ENCODE results near the gene CATSPER1.

The CATSPER1 gene

DNA sequence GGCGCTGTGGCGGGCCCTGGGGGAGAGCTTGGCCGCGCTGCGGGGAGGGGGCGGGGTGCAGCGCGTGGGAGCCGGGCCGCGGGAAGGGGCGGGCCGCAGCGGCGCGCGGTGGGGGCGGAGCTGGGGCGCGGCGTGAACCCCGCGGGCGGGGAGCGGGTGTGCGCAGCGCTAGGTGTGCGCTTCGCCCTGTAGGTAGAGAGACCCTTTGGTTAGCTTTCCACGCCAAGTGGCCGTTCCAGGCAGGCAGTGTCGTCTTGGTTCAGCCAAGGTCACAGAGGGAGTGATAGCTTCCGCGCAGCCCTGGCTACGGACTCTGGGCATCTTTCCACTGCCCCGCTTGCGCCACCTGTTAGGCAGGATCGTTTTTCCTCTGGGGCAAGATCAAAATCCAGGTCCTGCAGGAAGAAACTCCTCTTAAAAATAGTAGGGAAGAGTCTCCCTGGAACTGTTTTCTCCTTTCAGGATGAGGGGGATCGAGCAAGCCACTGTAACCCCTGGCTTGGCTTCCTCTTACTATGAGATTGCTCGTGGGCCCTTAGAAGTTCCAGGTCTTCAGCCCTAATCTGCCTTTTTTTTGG lies 23.5 kb downstream of the CATSPER1 start:
- no peak for DNase-seq (ENCODE audit: low read depth, low spot score)

DNA sequence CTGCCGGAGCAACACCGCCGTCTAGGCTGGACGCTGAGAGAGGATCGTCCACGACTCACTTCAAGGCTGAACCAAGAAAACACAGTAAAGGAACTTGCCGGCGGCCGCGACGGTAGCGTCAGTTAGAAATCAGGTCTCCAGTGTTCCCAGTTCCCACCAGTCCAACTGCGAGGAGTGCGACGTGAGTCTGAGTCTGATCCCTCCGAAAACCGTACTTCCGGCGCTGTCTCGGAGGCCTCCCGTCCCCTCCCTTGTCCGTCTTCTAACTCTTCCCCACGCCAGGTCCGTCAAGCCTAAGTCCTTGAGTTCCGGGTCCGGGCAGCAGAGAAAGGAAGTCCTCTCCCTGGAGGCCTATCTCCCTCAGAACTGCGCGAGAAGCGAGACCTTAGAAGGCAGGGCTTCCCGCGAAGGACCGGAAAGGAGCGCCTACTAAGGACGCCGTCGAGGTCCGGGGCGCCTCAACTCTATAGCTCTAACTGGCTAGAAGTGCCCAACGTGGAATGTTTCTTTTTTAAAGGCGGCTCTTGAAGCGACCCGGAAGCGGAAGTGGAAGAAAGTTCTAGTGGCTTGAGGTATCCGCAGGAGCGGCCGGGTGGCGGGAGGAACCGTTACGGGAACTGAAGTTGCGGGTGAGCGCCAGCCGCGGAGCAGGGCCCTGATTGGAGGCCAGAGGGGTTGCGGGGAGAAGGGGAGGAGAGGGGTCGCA lies 24.2 kb downstream of the CATSPER1 start, which contains the start of the genes BANF1 and EIF1AD:
TSS of gene BANF1 (plus strand) at position 562 of the 706 bp plus-strand sequence. CDS start 748 bp downstream, outside the sequence.
TSS of gene EIF1AD (minus strand) at position 216 of the 706 bp plus-strand sequence. CDS start 1,768 bp downstream, outside the sequence.
- peak; percentile 92 for DNase-seq (ENCODE audit: low read depth, low spot score)

DNA sequence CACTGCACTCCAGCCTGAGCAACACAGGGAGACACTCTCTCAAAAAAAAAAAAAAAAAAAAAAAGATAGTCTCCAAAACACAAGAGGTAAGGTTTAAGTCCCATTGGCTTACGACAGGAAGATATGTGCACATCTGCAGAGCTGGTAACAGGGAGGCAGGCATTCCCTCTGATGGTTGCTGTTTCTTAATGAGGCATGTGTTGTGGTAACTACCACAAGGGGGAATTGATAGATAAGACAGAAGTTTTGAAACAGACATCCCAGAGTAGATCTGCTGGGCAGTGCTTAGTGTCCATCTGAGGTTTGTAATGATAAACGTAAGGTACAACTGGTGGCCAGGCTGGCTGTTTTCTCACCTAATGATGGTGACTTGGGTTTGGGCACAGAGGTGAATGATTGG lies 29.0 kb downstream of the CATSPER1 start:
- no peak for DNase-seq (ENCODE audit: low read depth, low spot score)

DNA sequence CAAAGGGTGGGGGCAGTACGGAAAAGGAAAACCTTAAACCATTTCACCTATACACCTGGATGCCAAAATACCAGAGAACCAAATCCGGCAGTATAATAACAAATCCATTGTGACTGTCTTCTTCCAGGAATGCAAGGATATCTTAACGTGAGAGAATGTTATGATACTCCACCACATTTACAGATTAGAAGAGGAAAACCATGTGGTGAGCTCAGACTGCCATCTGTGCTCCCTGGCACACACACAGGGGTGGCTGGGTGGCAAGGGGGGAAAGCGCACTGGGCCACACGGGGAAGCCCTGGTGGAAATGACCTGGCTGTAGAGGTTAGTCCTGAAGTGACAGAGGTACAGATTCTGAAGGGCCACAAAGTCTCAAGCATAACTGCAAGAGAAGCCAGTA lies 34.2 kb downstream of the CATSPER1 start:
- DNase-seq (ENCODE audit: low read depth, low spot score), result no peak

DNA sequence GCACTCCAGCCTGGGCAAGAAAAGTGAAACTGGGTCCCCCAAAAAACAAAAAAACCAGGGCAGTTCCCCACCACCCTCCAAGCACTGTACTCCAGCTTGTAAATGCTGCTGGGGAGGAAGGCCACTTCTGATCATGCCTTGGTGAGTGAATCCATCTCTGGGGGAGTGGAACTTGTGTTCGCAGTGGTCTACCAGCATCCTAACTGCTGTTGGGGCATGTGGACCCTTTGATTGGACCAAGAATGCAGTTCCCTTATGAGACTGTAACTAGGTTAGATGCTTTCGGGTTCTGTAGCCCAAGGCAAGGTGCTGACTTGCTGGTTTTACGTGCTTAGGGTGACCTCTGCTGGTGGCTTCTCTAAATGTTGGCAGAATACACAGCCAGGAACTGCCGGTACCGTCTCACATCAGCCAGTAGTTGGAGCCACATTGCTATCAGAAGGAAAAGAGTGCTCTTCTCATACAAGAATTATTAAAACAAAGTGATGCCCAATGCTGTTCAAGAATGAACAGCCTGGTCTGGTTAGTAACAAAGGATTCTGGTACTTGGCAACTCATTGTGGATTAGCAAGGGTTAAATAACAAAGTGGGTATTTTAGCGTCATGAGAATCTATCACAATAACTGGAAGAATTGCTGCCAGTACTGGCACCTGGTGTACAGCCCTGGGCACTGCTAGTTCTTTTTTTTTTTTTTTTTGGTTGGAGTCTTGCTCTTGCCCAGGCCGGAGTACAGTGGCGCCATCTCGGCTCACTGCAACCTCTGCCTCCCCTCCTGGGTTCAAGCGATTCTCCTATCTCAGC lies 37.3 kb downstream of the CATSPER1 start:
- peak; percentile 78 for DNase-seq (ENCODE audit: low read depth, low spot score)

DNA sequence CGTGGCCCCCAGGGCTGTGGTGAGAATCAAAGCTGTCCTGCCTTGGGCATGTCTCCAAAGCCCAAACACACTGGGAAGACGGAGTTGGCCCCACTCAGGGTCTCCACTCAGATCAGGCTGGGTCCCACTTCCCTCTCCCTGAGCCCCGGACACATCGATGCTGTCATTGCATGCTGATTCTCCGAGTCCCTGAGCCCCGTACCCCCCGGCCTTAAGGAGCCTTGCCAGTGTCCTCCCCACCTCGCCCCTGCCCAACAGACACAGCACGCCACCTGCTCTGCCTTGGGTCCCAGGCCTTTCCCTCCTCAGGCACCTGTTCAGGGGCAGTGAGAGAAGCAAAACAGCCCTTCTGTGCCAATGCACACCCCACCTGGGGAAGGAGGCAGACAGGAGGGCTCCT lies 38.9 kb downstream of the CATSPER1 start:
- DNase-seq (ENCODE audit: low read depth, low spot score), result no peak

DNA sequence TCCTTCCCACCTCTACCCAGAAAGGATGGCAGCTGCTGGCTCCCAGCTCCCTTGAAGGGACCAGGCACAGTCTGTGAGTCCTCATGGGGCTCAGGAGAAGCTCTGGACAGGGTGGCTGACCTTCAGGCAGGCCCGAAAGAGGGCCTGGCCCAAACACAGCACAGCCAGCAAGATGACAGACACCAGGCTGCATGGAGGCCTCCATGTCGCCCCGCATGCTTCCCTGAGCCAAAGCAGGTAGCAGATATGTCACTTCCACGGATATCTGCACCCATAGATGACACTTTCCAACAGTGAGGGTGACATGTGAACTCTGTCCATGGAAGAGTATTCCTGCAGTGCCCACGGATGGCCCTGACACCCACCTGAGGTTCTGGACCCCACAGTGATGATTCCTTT lies 42.7 kb downstream of the CATSPER1 start:
- DNase-seq (ENCODE audit: low read depth, low spot score), result no peak

DNA sequence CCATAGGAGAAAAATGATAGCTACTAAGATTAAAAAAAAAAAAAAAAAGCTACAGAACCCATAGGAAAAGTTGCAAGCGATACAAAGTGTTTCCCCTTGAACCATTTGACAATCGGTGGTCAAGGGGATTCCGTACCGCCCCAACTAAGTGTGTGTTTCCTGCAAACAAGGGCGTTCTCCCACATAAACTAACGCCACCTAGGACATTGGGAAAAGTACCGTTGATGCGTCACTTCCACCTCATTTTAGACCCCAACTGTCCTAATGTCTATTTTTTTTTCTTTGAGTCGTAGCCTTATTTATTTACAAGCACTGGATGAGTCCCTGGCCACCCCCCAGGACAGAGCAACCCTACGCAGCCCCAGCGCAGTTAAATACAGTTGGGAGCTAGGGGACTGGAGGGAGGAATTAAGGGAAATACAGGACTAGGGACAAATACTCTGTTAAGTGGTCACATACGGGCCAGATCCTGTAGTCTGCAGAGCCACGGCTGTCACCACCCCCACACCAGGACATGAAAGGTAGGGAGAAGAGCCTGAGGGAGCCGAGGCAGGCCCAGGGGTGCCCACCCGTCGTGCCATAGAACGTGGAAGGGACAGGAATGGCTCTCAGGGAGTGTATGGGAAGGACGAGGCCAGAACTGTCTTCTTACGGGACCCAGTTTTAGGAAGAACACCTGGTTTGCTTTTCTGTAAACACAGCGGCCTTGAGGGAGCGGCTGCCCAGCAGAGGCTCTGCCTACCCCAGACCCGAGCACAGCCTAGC lies 43.3 kb downstream of the CATSPER1 start:
- no peak for DNase-seq (ENCODE audit: low read depth, low spot score)

DNA sequence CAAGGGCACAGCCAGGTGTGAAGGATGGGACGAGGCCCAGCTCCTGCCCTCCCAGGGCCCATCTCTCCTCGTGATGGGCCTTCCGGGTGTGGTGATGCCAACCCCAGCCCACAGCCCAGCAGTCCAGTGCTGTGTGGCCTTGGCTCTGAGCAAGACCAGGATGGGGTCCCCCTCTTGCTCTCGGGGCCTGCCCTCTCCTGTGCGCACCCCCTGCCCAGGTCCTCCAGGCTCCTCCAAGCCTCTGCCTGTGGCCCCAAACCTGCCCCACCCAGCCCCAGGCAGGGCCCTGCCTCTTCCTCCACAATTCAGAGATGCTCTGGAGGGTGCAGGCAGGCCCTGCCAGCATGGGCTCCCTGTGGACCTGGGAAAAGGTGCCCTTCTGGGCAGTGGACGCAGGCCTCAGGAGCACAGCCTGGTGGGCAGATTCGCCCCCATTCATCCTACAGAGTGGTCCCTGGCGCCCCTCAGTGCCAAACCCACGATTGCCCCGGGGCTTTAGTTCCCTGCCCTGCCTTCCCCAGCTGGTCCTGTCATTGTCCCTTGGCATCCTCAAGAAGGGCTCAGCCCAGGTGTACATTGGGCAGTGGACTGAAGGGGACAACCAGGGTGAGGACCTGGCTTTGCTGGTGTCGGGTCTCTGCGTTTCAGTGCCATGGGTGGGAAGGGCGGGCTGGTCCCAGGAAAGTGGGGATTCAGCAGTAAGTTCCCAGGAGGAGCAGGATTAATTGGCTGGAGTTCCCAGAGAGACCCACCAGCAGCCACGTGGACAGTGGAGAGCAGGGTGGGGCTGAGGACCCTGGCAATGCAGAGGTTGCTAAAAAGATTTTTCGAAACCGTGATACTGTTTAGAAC lies 44.1 kb downstream of the CATSPER1 start:
- no peak for DNase-seq (ENCODE audit: low read depth, low spot score)

DNA sequence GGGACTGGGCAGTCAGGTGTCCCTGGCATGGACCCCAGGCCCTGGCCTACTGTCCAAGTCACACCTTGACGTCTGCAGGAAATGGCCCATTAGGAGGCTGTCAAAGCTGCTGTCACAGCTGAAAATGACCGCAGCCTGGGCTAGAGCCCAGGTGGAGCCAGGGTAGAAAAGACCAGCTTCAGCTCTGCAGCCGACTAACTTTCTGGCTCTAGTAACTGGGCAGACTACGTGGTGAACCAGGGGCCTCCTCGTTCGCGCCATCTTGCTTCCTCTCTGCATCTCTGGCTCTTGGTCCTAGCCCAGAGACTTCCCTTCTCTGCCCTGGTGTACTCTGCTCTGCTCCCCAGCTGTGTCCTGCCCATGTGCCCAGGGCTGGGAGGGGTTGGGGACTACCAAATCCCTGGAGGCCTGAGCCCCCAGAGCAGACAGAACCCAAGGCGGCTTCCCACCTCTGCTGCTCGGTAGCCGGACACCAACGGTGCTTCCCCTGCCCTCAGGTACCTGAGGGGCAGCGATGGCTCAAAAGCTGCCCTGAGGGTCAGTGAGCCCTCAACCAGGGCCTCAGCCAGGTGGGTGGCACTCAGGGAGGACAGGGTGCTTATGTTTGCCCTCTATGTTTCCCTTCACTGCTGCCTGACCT lies 45.1 kb downstream of the CATSPER1 start:
- DNase-seq (ENCODE audit: low read depth, low spot score), result no peak

DNA sequence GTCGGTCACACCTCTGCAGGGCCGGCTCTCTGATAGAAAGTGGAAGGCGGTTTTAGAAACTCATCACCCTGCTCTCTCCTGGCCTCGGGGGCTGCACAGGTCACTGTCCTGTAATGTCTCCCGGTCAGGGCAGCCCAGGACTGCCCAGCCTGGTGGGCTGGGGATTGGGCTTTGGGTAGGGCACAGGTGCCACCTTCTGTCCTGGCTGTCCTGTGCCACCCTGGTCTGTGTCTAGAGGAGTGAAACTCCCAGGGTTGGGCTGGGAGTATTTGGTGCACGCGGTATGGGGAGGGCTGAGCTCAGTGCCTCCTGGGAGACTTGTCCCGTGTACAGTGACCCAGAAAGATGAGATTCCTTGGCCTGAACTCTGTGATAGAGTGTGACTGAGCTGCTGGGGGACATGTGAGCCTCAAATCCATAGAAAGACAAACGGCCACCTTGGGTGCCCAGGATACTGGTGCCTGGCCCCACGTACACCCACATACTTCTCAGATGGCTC lies 47.0 kb downstream of the CATSPER1 start:
- DNase-seq (ENCODE audit: low read depth, low spot score), result no peak

DNA sequence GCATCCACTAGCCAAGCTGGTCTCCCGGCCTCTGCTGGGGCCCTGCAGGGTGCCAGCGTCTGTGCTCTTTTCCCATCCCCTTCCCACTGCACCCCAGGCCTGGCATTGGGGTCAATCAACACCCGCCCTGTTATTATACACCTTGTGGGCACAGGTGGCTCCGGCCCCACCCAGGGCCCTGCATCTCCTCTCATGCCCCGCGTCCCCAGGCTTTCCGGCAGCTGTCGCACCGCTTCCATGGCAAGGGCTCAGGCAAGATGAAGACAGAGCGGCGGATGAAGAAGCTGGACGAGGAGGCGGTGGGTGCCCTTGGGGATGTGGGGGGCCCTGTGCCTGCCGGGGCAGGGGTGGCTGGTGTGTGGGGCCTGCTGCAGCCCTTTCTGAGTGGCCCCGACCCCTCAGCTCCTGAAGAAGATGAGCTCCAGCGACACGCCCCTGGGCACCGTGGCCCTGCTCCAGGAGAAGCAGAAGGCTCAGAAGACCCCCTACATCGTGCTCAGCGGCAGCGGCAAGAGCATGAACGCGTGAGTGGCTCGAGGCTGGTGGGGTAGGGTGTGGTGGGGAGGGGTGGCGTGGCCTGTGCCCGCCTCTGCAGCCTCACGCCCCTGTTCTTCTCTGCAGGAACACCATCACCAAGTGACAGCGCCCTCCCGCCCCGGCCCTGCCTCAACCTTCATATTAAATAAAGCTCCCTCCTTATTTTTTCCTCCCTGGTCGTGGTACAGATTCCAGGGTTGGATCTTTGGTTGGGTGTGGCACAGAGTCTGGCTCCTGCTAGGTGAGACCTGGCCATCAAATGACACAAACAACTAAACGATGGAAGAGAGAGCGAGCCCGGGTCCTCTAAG lies 47.7 kb downstream of the CATSPER1 start:
- no peak for DNase-seq (ENCODE audit: low read depth, low spot score)

DNA sequence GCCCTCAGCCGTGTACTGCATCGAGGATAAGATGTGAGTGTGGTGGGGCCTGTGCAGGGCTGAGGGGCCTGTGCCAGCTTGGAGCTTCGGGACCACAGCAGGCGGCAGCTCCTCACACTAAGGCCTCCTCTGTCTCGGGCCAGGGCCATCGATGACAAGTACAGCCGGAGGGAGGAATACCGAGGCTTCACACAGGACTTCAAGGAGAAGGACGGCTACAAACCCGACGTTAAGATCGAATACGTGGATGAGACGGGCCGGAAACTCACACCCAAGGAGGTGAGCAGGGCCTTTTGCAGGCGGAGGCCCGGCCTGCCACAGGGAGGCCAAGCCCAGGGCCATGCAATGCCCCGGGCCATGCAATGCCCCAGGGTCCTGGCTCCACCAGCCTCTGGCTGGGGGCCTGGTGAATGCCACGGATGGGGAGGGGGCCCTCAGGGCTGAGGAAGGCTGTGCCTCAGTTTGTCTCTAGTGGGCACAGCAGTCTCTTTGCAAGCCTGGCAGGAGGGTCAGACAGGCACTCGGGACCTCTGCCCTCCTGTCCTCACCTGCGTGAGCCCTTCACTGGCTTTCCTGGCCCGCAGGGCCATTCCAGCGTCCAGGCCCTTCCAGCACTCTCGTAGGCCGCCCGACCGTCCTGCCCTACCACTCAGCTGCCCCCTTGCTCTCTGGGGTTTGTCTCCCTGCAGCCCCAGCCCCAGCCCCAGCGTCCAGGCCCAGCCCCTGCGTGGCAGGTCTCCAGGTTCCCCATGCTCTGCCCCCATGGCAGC lies 48.5 kb downstream of the CATSPER1 start:
- no peak for DNase-seq (ENCODE audit: low read depth, low spot score)

DNA sequence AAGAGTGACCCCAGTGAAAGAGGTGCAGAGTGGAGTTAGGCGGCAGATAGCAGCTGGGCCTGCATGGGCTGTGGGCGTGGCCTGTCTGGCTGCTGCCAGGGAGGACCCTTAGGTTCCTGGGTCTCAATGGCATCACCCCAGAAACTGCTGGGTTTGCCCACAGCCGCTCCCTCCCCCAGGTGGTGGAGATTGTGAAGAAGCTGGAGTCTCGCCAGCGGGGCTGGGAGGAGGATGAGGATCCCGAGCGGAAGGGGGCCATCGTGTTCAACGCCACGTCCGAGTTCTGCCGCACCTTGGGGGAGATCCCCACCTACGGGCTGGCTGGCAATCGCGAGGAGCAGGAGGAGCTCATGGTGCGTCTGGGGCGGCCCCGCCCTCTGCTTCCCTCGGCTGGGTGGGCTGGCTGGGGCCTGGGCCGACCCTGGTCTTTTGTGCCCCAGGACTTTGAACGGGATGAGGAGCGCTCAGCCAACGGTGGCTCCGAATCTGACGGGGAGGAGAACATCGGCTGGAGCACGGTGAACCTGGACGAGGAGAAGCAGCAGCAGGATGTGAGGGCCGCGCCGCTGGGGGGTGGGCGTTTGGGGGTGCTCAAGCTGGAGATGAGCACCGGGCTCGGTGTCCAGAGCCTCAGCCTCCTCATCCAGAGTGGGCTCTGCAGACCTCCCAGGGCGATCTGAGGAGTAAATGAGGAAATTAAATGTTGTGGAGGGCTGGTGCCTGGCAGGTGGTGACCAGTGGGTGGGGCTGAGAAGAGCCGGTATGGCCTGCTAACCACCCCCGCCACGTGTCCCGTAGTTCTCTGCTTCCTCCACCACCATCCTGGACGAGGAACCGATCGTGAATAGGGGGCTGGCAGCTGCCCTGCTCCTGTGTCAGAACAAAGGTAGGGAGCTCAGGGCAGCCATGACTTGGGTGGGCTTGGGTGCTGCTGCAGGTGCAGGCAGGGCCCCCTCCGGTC lies 49.8 kb downstream of the CATSPER1 start:
- DNase-seq (ENCODE audit: low read depth, low spot score), result no peak

DNA sequence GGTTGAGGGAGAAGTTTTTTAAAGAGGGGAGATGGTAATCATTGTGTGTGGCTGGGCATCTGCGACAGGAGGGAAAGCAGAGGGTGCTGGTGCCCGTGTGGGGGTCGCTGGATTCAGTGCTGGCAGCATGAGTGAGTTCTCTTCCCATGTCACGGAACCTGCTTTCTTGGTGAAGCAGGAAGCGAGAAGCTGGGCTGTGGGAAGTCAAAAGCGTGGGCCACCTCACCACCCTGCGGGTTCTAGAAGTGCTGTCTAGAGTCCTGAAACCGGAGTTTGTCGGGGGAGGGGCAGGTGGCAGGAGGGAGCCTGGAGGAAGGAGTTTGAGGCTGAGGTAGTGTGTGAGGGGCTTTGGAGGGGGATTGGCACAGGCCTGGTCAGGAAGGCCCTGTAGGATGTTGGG lies 50.5 kb downstream of the CATSPER1 start:
- DNase-seq (ENCODE audit: low read depth, low spot score), result no peak

DNA sequence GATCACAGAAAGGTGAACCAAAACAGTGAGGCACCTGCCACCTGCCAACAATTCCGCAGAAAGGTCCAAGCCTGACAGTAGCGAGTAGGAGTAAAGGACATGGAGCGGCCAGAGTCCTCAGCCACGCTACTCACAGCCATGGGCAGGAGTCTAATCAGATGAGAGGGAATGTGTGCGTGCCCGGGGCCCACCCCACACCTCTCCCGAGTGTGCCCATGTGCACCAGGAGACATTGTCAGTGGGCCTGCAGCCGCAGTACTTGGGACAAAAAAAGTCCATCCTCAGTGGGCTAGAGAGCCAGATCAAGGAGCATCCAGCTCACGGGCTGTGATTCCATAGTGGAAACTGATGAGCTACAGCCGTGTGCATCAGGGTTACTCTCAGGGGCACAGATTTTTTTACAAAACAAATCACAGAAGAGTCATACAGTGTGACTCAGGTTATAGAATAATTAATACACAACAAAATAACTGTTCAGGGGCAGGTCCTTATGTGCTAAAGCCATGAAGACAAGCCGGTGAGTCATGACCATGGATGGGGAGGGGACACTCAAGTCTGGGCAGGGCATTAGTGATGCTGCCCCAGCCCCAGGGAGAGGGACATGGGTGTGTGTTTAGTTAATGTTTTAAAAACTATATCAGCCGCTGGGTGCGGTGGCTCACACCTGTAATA lies 52.7 kb downstream of the CATSPER1 start:
- DNase-seq (ENCODE audit: low read depth, low spot score), result no peak

DNA sequence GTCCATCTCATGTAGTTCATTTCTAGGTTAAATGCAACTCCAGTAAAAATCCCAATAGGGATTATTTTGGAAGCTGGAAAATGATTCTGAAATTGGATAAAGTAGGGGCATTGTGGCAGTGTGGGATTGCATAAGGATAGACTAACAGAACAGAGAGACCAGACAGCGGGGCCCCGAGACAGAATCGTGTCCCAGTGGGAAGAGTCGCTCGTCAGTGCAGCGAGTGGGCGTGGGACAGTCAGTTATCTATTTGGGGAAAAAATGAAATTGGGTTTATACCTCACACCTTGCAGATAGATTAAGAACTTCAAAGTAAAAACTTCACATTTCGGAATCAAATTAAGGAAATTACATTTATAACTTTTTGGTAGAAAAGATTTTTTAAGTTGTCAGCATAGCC lies 54.2 kb downstream of the CATSPER1 start:
- DNase-seq (ENCODE audit: low read depth, low spot score), result no peak

Measured in iPS DF 19.7 (cell line).